ENCODE results near the gene BCAR1. TPM values are rescaled to one million over a fixed set of nuclear protein-coding genes. Genes with fewer than 3 reads are reported as not detected.

Gene BCAR1
- total RNA-seq, 1 experiment from 2014 or later = 95.6 TPM

GRCh38 chr16:75193265-75193650 lies 58.2 kb downstream of the BCAR1 start (continued):
- TF ChIP-seq ZSCAN18 (CRISPR knock-in tag; IDR thresholded peaks at IDR 0.05) (no peak), STAT6 (CRISPR knock-in tag; conservative IDR thresholded peaks at IDR 0.05; ENCODE audit: low read depth) (no peak), USF1 (CRISPR knock-in tag; IDR thresholded peaks at IDR 0.05) (no peak), CREB1 (CRISPR knock-in tag; IDR thresholded peaks at IDR 0.05) (no peak), MYBL2 (CRISPR knock-in tag; IDR thresholded peaks at IDR 0.05) (no peak), HMGA2 (CRISPR knock-in tag; IDR thresholded peaks at IDR 0.05) (no peak), FOXP4 (CRISPR knock-in tag; IDR thresholded peaks at IDR 0.05) (no peak)

- Mint-ChIP-seq H3K4me3 (no peak overlapping the region), H3K27ac (no peak overlapping the region), H3K4me1 (peaks cover 1% of the 10 kb centered on the region), H3K27me3 (ENCODE audit: low read depth) (no peaks in the 10 kb centered on the region; the same call in none of the 2 replicates), H3K36me3 (no peaks in the 10 kb centered on the region), H3K9me3 (peaks cover under 1% of the 10 kb centered on the region; the same call in 1 of the 2 replicates)
- ATAC-seq (no peak), DNase-seq (ENCODE audit: low spot score) (no peak)
- CTCF ChIA-PET = no interaction called here
- POLR2A ChIA-PET = no interaction called here
- no peak for TF ChIP-seq NFATC4 (CRISPR knock-in tag; IDR thresholded peaks at IDR 0.05)
- no peak for TF ChIP-seq ARID4B (CRISPR knock-in tag; IDR thresholded peaks at IDR 0.05; ENCODE audit: borderline replicate concordance)
- no peak for TF ChIP-seq ZMAT4 (CRISPR knock-in tag; IDR thresholded peaks at IDR 0.05)
- TF ChIP-seq ZSCAN18 (CRISPR knock-in tag; IDR thresholded peaks at IDR 0.05) = no peak
- TF ChIP-seq E2F5 (CRISPR knock-in tag; IDR thresholded peaks at IDR 0.05) = no peak
- TF ChIP-seq ZBTB21 (CRISPR knock-in tag; IDR thresholded peaks at IDR 0.05; ENCODE audit: borderline replicate concordance) = no peak
- TF ChIP-seq KAT7 (CRISPR knock-in tag; IDR thresholded peaks at IDR 0.05; ENCODE audit: borderline replicate concordance) = no peak
- no peak for TF ChIP-seq AR (CRISPR knock-in tag; IDR thresholded peaks at IDR 0.05)
- TF ChIP-seq IRF1 (CRISPR knock-in tag; IDR thresholded peaks at IDR 0.05) = no peak
- TF ChIP-seq JAZF1 (CRISPR knock-in tag; IDR thresholded peaks at IDR 0.05) = no peak
These were observed 58.7 kb downstream of the BCAR1 start for GRCh38 chr16:75192606-75193264.

Measured in WTC11 (cell line).